Cardiac muscle cell (in vitro differentiated cells and primary cell): Measurements from ENCODE around the gene IL21. TPM values are rescaled to one million over a fixed set of nuclear protein-coding genes. Genes with fewer than 3 reads are reported as not detected.
"Not testable (repeated sequence)": the region's sequence is repeated elsewhere in the genome, so short reads cannot be mapped to it uniquely, and the experiment has no call there.

Experiments used
- DNase-seq, 2 donors: peaks; one replicate each; pipeline versions ENCODE4 v3.0.0 to v3.0.0-alpha.2; 2010 to 2017; ENCODE audit warnings: low read depth in 1 of 2, low spot score in 1 of 2
- H3K27ac ChIP-seq: fragments of 200-600 bp; sonication (generic); 2 replicates; pipeline ENCODE4 v1.5.1; 2016
- H3K27me3 ChIP-seq: fragments of 200-600 bp; sonication (generic); 2 replicates; pipeline ENCODE4 v1.6.0; 2016; ENCODE audit warnings: control low read depth
- H3K36me3 ChIP-seq: fragments of 200-600 bp; sonication (generic); 2 replicates; pipeline ENCODE4 v1.5.1; 2016; ENCODE audit warnings: control low read depth
- H3K4me1 ChIP-seq: fragments of 200-600 bp; sonication (generic); 2 replicates; pipeline ENCODE4 v1.8.1; 2017; ENCODE audit warnings: low read depth, mild to moderate bottlenecking, mixed run types
- H3K4me3 ChIP-seq: fragments of 200-600 bp; sonication (generic); 2 replicates; pipeline ENCODE4 v1.5.1; 2016; ENCODE audit warnings: mild to moderate bottlenecking
- H3K9me3 ChIP-seq: fragments of 200-600 bp; sonication (generic); 2 replicates; pipeline ENCODE4 v1.5.1; 2017; ENCODE audit warnings: low read depth, mild to moderate bottlenecking, control low read depth
- polyA plus RNA-seq: library from polyadenylated mRNA; unstranded; fragments of >200 nt; fragmentation: Nextera tagmentation; extraction: Ambion mirVana; gene quantifications from 2 replicates; pipeline ENCODE4 v1.2.1, GENCODE V29; 2016
- total RNA-seq: library from RNA; depleted of rRNA; stranded (reverse); fragments of >200 nt; gene quantifications from 2 replicates; pipeline ENCODE4 v1.2.3, GENCODE V29; 2016
- TF ChIP-seq, protein P1 (sequence below): IDR thresholded peaks from 2 replicates; pipeline ENCODE4 v1.5.1; 2012; ENCODE audit warnings: low read depth, mild to moderate bottlenecking, low read length

IL21 gene
- total and polyA plus RNA-seq, 2 experiments from 2014 or later = not detected

DNA sequence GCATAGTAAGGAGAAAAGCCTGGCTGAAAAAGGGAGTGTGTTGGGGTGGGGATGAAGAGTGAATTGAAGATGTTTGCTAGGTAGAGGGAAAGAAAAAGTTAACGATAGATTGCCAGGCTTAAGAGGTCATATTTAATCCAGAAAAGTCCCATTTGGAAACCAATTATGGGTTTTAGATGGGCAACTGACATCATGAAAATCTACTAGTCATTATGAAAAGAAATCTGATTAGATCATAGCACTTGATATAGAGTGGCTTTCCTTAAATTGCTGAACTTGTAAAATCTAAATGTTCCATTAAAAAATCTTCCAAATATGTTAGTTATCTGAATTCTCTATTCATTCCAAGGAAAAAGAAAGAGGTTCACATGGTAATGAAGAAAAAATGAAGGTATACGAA, 37.5 kb upstream of the IL21 start:
- Histone ChIP-seq H3K27ac (no peak overlapping the region), H3K9me3 (no peaks in the 10 kb centered on the region), H3K27me3 (no peaks in the 10 kb centered on the region), H3K4me3 (no peak overlapping the region), H3K36me3 (no peaks in the 10 kb centered on the region), H3K4me1 (peaks cover 8% of the 10 kb centered on the region)
- TF ChIP-seq, protein P1, sequence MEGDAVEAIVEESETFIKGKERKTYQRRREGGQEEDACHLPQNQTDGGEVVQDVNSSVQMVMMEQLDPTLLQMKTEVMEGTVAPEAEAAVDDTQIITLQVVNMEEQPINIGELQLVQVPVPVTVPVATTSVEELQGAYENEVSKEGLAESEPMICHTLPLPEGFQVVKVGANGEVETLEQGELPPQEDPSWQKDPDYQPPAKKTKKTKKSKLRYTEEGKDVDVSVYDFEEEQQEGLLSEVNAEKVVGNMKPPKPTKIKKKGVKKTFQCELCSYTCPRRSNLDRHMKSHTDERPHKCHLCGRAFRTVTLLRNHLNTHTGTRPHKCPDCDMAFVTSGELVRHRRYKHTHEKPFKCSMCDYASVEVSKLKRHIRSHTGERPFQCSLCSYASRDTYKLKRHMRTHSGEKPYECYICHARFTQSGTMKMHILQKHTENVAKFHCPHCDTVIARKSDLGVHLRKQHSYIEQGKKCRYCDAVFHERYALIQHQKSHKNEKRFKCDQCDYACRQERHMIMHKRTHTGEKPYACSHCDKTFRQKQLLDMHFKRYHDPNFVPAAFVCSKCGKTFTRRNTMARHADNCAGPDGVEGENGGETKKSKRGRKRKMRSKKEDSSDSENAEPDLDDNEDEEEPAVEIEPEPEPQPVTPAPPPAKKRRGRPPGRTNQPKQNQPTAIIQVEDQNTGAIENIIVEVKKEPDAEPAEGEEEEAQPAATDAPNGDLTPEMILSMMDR = no peak
- no peak for DNase-seq

DNA sequence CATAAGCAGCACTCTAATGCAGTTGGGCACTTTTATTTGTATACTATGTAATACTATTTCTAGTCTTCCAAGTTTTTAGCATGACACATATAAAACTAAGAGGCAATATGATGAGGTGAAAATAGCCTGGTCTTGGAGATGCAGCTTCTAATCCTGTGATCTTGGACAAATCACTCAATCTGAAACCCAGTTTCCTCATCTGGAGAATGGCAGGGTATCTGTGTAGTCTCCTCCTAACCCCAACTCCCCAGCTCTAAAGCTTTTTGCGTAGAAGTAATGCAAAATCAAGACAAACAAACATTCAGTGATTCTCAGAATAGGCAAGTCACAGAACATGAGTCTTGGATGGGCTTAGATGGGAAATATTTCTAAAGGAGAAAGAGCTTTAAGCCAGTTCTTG, 36.7 kb upstream of the IL21 start:
- H3K27ac ChIP-seq = no peak overlapping the region
- H3K27me3 ChIP-seq = no peaks in the 10 kb centered on the region
- DNase-seq = no peak
- no peaks in the 10 kb centered on the region for H3K9me3 ChIP-seq
- TF ChIP-seq, protein P1 = no peak
- H3K4me3 ChIP-seq = no peak overlapping the region
- peaks cover 1% of the 10 kb centered on the region for H3K4me1 ChIP-seq
- no peaks in the 10 kb centered on the region for H3K36me3 ChIP-seq

DNA sequence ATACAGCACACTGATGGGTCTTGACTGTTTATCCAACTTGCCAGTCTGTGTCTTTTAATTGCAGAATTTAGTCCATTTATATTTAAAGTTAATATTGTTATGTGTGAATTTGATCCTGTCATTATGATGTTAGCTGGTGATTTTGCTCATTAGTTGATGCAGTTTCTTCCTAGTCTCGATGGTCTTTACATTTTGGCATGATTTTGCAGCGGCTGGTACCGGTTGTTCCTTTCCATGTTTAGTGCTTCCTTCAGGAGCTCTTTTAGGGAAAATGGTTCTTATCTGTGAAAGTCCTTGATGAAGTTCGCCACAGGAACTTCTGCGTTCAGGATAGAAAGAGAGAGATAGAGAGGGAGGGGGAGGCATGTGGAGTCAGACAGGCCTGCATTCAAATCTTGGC, 35.7 kb upstream of the IL21 start:
- DNase-seq, H3K9me3 ChIP-seq, H3K4me3 ChIP-seq, H3K27me3 ChIP-seq, H3K27ac ChIP-seq, H3K36me3 ChIP-seq, H3K4me1 ChIP-seq: not testable (repeated sequence)

DNA sequence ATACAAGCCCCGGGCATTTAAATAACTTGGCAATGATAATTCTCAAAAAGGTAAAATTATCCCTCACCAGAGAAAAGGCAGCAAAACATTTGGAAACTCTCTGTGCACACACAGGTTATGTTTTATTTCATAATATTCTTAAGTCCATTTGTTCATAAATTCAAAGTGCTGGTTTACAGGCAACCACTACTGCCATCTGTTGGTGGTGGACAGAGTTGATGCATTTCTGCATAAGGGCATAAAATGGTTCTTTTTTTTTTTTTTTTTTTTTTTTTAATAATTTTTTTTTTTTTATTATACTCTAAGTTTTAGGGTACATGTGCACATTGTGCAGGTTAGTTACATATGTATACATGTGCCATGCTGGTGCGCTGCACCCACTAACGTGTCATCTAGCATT, 31.5 kb upstream of the IL21 start:
- Histone ChIP-seq H3K27me3 (no peaks in the 10 kb centered on the region), H3K36me3 (no peaks in the 10 kb centered on the region), H3K27ac (no peak overlapping the region), H3K4me1 (no peaks in the 10 kb centered on the region), H3K4me3 (no peak overlapping the region), H3K9me3 (no peaks in the 10 kb centered on the region)
- TF ChIP-seq, protein P1 = peak; percentile 67
- peak; percentile 39 to 84 for DNase-seq

DNA sequence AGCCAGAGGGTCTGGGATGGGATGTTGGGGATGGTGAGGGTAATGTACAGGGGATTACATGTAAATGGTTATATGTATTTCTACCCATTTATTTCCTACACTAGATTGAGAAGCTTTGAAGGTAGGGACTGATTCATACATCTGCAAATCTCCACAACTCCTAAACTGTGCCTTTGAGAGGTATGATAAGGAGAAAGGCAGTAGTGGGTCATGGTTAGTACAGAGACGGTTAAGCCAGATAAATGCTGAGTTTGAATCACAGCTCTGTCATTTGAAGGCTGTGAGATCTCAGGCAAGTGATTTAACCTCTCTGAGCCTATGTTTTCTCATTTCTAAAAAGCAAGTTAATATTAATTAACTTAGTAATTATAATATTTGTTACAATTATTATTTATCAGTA, 29.3 kb upstream of the IL21 start:
- H3K36me3 ChIP-seq = no peaks in the 10 kb centered on the region
- no peaks in the 10 kb centered on the region for H3K4me1 ChIP-seq
- TF ChIP-seq, protein P1 = no peak
- H3K27me3 ChIP-seq = no peaks in the 10 kb centered on the region
- H3K4me3 ChIP-seq = no peak overlapping the region
- no peak for DNase-seq
- H3K9me3 ChIP-seq = no peaks in the 10 kb centered on the region
- no peak overlapping the region for H3K27ac ChIP-seq

DNA sequence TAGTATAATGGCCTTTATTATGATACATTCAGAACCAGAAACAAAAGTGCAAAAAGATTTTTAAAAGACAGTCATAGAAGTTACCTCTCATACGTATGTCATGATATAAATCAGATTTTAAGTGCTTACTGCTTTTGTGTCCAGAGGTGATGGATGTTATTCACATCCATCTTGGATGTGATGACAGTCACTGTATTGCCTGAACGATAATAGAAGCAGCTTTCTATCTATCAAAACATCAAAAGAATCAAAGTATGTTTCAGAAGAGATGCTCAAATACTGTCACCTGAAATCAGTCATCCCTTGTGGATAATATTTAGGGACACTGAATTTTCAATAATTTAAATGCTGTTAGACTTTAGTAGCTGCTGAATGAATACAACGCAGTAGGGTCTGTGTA, 26.8 kb upstream of the IL21 start:
- no peaks in the 10 kb centered on the region for H3K36me3 ChIP-seq
- no peak overlapping the region for H3K27ac ChIP-seq
- DNase-seq = no peak
- TF ChIP-seq, protein P1 = no peak
- H3K9me3 ChIP-seq = no peaks in the 10 kb centered on the region
- no peaks in the 10 kb centered on the region for H3K4me1 ChIP-seq
- no peaks in the 10 kb centered on the region for H3K27me3 ChIP-seq
- no peak overlapping the region for H3K4me3 ChIP-seq
